K562 (cell line): ENCODE results near the gene CLDN24. TPM values are rescaled to one million over a fixed set of nuclear protein-coding genes. Genes with fewer than 3 reads are reported as not detected.

Source experiments
- BRD4 ChIP-seq: fragments of 200-600 bp; sonication (generic); IDR thresholded peaks from 2 replicates; pipeline ENCODE4 v1.6.1; 2017; ENCODE audit warnings: inconsistent platforms
- HNRNPUL1 ChIP-seq: fragments of 200-400 bp; formaldehyde crosslinking; IDR thresholded peaks from 2 replicates; pipeline ENCODE4 v1.6.1; 2017; ENCODE audit warnings: low read length
- MAFG ChIP-seq: fragments of 450-650 bp; conservative IDR thresholded peaks from 2 replicates; pipeline ENCODE4 v1.6.1; 2016; ENCODE audit warnings: missing genetic modification characterization, missing compliant biosample characterization
- MAFK ChIP-seq: IDR thresholded peaks from 2 replicates; pipeline ENCODE4 v1.6.1; 2011; ENCODE audit warnings: low read length, improper control_type of control experiment
- TFAP4 ChIP-seq: sonication (generic); formaldehyde crosslinking; IDR thresholded peaks from 2 replicates; pipeline ENCODE4 v1.8.0; 2022; ENCODE audit warnings: missing genetic modification reagents, mild to moderate bottlenecking, moderate library complexity, borderline replicate concordance
- polyA plus RNA-seq, 8 experiments: library from polyadenylated mRNA; depleted of rRNA in 4 of 8; stranded (reverse) in 5 of 8; unstranded in 3 of 8; fragments of >200 nt; fragmentation: Nextera tagmentation in 2 of 8; fragmentation: Illumina TruSeq in 1 of 8; extraction: Ambion mirVana in 2 of 8; extraction: Trizol in 1 of 8; gene quantifications; 2 replicates each; pipeline versions ENCODE4 v1.2.1 to v1.2.3, GENCODE V29; 2011 to 2014; ENCODE audit warnings: inconsistent platforms in 1 of 8, missing spikeins in 1 of 8
- total RNA-seq, 7 experiments: library from RNA; depleted of rRNA in 6 of 7; stranded (reverse); fragments of >200 nt in 6 of 7; fragmentation: Illumina TruSeq in 2 of 7; extraction: Trizol in 2 of 7; gene quantifications; 2 replicates each; pipeline versions ENCODE4 v1.2.1 to v1.2.3, GENCODE V29; 2011 to 2021; ENCODE audit warnings: low replicate concordance in 1 of 7
- TF ChIP-seq, protein P1 (sequence below), 2 experiments: fragments of 450-650 bp; formaldehyde crosslinking in 1 of 2; IDR thresholded peaks; 2 replicates each; pipeline versions ENCODE4 v1.4.0 to v1.6.1; 2014 to 2020; ENCODE audit warnings: mild to moderate bottlenecking in 2 of 2, borderline replicate concordance in 1 of 2, low read depth in 1 of 2
- TF ChIP-seq, protein P2 (sequence below), 2 experiments: fragments of 450-650 bp; IDR thresholded peaks; 2 replicates each; pipeline ENCODE4 v1.6.1; 2016; ENCODE audit warnings: mild to moderate bottlenecking in 2 of 2, borderline replicate concordance in 1 of 2, low read depth in 1 of 2, moderate library complexity in 1 of 2

Gene CLDN24
- total and polyA plus RNA-seq, 9 of the 15 experiments (the other 6 are each of a cell fraction or from before 2014, with no cell fraction given), result not detected

DNA sequence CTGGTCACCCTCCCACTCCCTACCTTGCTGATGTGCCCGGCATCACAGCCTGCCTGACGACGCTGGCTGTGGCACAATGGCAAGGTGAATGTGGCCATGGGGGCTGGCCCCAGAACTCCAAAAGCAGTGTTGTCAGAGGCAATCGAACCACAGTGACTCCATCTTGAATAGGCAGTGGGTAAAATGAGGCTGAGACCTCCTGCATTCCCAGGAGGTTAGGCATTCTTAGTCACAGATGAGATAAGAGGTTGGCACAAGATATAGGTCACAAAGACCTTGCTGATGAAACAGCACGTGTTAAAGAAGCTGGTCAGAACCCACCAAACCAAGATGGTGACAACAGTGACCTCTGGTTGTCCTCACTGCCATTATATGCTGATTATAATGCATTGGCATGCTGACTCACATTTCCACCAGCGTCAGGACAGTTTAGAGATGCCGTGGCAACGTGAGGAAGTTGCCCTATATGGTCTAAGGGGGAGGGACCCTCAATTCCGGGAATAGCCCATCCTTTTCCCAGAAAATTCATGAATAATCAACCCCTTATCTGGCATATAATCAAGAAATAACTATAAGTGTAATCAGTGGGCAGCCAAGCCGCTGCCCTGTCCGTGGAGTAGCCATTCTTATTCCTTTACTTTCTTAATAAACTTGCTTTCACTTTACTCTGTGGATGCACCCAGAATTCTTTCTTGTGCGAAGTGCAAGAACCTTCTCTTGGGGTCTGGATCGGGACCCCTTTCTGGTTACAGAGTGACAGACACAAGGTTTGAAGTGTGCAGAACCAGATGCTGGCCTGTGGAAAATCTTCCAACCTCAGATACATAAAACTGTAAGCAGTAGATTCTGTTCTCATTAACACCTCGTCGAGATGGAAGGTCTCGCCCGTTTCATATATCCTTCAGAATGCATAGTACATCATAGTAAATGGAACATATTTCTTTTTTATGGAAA is 26.8 kb upstream of the CLDN24 start (continued):
- TF ChIP-seq, protein P1, sequence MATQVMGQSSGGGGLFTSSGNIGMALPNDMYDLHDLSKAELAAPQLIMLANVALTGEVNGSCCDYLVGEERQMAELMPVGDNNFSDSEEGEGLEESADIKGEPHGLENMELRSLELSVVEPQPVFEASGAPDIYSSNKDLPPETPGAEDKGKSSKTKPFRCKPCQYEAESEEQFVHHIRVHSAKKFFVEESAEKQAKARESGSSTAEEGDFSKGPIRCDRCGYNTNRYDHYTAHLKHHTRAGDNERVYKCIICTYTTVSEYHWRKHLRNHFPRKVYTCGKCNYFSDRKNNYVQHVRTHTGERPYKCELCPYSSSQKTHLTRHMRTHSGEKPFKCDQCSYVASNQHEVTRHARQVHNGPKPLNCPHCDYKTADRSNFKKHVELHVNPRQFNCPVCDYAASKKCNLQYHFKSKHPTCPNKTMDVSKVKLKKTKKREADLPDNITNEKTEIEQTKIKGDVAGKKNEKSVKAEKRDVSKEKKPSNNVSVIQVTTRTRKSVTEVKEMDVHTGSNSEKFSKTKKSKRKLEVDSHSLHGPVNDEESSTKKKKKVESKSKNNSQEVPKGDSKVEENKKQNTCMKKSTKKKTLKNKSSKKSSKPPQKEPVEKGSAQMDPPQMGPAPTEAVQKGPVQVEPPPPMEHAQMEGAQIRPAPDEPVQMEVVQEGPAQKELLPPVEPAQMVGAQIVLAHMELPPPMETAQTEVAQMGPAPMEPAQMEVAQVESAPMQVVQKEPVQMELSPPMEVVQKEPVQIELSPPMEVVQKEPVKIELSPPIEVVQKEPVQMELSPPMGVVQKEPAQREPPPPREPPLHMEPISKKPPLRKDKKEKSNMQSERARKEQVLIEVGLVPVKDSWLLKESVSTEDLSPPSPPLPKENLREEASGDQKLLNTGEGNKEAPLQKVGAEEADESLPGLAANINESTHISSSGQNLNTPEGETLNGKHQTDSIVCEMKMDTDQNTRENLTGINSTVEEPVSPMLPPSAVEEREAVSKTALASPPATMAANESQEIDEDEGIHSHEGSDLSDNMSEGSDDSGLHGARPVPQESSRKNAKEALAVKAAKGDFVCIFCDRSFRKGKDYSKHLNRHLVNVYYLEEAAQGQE (IDR thresholded peaks at IDR 0.05; ENCODE audit: borderline replicate concordance), result peak; percentile 42; the same call in 1 of the 2 replicates
- TF ChIP-seq, protein P1 (CRISPR knock-in tag; IDR thresholded peaks at IDR 0.05; ENCODE audit: low read depth), result peak; percentile 93
- TF ChIP-seq, protein P2, sequence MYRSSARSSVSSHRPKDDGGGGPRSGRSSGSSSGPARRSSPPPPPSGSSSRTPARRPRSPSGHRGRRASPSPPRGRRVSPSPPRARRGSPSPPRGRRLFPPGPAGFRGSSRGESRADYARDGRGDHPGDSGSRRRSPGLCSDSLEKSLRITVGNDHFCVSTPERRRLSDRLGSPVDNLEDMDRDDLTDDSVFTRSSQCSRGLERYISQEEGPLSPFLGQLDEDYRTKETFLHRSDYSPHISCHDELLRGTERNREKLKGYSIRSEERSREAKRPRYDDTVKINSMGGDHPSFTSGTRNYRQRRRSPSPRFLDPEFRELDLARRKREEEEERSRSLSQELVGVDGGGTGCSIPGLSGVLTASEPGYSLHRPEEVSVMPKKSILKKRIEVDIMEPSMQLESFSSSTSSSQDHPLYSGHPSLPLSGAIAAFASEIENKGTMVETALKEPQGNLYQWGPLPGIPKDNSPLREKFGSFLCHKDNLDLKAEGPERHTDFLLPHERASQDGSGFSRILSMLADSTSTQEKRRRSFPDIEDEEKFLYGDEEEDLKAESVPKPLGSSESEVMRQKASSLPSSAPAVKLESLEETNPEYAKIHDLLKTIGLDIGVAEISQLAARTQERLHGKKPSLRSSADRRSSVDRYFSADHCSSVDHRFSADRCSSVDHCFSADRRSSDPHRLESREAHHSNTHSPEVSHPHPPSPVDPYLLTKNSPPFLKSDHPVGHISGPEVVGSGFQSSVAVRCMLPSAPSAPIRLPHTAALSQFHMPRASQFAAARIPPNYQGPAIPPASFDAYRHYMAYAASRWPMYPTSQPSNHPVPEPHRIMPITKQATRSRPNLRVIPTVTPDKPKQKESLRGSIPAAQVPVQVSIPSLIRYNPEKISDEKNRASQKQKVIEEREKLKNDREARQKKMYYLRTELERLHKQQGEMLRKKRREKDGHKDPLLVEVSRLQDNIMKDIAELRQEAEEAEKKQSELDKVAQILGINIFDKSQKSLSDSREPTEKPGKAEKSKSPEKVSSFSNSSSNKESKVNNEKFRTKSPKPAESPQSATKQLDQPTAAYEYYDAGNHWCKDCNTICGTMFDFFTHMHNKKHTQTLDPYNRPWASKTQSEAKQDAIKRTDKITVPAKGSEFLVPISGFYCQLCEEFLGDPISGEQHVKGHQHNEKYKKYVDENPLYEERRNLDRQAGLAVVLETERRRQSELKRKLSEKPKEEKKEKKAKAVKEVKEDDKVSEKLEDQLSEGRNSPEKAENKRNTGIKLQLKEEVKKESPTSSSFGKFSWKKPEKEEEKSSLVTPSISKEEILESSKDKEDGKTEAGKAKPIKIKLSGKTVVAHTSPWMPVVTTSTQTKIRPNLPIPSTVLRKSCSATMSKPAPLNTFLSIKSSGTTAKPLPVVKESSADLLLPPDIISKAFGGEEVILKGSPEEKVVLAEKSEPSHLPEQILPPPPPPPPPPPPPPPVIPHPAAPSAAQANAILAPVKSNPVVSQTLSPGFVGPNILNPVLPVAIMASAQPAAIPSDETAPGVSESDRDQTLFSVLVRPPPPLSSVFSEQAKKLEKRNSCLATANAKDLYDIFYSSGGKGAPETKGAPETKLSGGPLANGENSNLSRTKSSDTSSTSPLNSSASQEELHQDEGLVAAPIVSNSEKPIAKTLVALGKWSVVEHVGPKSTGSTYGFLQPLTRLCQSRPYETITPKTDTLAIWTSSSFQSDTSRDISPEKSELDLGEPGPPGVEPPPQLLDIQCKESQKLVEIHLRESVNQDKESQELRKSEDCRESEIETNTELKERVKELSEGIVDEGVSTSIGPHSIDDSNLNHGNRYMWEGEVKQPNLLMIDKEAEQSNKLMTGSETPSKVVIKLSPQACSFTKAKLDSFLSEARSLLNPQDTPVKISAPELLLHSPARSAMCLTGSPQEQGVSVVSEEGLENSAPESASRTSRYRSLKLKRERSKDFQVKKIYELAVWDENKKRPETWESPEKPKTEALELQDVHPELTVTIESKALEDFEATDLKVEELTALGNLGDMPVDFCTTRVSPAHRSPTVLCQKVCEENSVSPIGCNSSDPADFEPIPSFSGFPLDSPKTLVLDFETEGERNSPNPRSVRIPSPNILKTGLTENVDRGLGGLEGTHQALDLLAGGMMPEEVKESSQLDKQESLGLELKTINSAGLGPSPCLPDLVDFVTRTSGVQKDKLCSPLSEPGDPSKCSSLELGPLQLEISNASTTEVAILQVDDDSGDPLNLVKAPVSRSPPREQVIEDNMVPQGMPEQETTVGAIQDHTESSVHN (IDR thresholded peaks at IDR 0.05; ENCODE audit: borderline replicate concordance in 1 of 2, low read depth in 1 of 2), result 0 out of 4 replicates have a peak, but pooled peaks of 1 of the 2 experiments have one; percentile 51
- TF ChIP-seq BRD4 (peak; percentile 95; the same call in 1 of the 2 replicates), MAFK (peak; percentile 79), HNRNPUL1 (no peak), TFAP4 (CRISPR knock-in tag) (peak; percentile 31; the same call in 1 of the 2 replicates), MAFG (tag) (peak; percentile 90)
